Smooth muscle cell of the umbilical artery (primary cell): ENCODE results near the gene LYPD1. TPM values are rescaled to one million over a fixed set of nuclear protein-coding genes. Genes with fewer than 3 reads are reported as not detected.

ENCODE experiments used
- total RNA-seq: library from RNA; depleted of rRNA; stranded (reverse); fragments of >200 nt; gene quantifications from 2 replicates; pipeline ENCODE4 v1.2.3, GENCODE V29; 2014

LYPD1 gene, protein sequence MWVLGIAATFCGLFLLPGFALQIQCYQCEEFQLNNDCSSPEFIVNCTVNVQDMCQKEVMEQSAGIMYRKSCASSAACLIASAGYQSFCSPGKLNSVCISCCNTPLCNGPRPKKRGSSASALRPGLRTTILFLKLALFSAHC
- total RNA-seq: 29.3 and 39.2 TPM in 2 replicates

DNA sequence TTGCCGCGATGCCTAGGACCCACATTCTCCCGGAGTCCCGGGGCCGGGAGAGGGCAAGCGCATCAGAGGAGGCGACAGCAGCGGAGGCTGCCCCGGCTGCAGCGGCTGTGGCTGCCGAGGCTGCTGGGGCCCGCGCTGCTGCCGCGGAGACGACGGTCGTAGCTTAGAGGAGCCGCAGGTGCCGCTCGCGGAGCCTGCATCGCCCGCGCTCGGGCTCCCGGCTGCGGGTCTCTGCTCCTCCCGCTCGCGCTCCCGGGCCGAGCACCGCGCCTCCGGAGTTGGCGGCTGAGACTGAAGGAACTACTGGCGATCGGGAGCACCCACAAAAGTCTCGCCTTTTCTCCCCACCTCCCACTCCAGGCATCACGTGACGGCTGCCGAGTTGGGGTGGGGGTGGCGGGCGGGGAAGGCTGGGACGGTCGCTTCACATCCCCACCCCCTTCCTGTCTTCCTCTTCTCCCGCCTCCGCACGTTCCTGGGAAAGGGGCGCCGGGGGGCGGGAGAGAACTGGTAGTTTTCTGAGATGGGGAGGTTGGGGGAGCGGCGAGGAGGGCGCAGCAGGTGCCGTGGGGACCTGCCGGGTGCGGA, at the start of gene LYPD1:
Gene LYPD1 (minus strand): TSS at position 298 of the 588 bp plus-strand sequence. CDS start 273 bp downstream, at position 25.

